GF-D8 (cell line): ENCODE results near the gene RAD9A.

ENCODE experiments used
- DNase-seq: peaks from one replicate; lab custom pipeline; 2025; lab: John Stamatoyannopoulos, UW

The RAD9A gene

DNA sequence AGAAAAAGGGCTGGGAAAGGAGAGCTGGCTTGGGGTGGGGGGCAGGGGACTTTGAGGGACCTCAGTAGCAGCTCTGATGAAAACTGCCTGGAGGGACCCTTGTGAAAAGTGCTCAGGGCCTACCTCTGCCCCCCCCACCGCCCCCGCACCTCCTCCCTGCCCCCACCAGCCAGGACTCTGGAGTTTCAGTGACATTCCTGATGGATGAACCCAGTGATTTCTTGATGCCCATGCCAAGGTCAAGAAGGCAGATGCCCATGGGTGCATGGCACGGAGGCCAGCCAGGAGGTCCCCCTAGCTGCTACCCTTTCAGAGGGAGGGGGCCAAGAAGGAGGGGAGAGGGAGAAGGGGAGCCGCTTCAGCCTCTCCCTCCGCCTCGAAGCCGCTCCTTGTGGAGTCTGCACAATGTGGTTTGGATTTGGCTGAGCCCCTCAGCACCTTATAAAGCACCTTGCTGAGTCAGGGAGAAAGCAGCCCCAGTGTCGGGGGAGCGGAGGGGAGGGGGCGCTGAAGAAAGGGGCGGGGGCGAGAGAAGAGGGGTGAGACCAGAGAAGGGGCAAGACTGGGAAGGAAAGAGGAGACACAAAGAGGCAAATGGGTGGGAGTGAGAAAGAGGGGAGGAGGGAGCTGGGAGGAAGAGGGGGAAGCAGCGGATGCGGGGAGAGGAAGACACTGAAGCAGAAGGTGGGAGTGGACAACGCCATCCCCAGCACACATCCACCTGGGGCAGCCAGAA lies 16.3 kb upstream of the RAD9A start:
- DNase-seq = no peak

DNA sequence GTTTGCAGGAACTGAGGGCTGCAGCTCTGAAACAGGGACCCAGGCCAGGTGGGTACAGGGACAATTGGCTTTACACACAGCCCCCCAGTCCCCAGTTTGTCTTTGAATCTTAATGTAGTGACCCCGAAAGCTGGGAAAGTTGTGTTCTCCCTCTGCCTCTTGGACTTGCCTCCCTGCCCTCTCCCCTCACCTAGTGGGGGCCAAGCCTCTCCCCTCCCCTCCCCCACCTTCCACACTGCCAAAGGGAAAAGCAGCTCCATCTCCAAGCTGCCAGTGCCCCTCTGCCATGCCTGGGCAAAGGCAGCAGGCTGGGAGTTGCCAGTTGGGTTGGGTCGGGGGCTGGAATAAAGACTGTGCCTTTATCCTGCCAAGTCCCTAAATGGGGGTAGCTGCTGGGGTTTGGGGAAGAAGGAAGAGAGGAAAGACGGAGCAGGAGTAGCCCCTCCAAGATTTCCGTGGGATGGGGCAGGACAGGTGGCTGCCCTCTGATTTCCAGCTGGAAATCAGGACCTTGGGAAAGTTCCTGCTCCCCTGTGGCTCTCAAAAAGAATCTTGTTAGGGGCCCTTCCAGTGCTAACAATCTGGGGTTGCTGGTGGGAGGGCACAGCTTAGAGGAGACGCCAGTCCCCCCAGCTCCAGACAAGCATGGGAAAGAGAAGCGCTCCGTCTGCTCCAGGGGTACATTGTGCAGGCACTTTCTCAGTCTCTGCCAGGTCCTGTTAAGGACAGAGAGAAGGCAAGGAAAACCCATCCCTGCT lies 15.5 kb upstream of the RAD9A start:
- DNase-seq = no peak

DNA sequence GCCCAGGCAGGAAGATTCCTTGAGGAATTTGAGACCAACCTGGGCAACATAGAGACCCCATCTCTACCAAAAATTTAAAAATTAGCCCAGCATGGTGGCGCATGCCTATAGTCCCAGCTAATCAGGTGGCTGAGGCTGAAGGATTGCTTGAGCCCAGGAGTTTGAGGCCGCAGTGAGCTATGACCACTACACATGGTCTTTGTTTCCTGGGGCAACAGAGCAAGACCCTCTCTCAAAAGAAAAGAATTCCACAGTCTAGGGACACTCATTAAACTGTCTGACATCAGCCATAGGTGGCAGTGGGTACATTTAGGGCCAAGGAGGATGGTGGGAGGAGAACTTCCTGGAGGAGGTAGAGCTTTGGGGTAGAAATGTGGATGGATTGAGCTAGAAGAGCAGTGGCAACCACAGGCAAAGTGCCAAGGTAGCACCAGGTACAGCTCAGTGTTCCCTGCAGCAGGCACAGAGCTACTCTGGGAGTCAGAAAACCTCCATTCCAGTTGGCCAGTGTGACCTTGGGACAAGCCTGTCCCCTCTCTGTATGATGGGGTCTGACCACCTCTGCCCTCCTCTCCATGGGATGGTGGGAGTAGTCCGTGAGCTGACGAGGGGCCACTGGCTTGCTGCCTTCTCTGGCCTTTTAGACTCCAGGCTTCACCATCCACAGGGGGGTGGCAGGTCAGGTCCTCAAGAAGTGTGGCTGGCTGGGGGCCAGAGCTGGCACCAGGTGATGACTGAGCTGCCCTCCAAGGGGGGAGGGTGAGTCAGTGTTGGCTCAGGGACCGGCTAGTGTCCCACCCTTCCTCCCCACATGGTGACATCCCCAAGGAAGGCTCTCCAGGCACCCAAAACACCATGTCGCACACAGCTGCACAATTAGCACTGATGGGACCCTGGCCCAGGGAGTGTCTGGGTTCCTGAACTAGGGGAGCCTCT lies 14.6 kb upstream of the RAD9A start:
- no peak for DNase-seq

DNA sequence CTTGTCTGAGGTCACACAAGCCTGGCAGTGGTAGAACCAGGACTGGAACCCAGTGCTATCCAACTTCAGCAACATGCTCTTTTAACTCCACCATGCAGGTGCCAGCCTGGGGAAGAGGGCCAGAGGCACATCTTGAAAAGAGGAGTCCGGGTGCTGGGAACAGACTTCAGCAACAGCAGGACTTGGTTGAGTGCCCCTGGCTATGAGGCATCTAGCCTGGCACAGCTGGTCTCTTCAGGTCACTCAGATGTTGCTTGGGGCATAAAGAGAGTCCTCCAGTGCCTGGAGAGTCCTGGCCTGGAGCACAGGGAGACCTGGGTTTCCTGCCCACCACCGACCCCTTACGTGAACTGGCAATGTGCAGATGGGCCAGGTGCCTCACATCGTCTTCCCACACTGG lies 13.2 kb upstream of the RAD9A start:
- no peak for DNase-seq

DNA sequence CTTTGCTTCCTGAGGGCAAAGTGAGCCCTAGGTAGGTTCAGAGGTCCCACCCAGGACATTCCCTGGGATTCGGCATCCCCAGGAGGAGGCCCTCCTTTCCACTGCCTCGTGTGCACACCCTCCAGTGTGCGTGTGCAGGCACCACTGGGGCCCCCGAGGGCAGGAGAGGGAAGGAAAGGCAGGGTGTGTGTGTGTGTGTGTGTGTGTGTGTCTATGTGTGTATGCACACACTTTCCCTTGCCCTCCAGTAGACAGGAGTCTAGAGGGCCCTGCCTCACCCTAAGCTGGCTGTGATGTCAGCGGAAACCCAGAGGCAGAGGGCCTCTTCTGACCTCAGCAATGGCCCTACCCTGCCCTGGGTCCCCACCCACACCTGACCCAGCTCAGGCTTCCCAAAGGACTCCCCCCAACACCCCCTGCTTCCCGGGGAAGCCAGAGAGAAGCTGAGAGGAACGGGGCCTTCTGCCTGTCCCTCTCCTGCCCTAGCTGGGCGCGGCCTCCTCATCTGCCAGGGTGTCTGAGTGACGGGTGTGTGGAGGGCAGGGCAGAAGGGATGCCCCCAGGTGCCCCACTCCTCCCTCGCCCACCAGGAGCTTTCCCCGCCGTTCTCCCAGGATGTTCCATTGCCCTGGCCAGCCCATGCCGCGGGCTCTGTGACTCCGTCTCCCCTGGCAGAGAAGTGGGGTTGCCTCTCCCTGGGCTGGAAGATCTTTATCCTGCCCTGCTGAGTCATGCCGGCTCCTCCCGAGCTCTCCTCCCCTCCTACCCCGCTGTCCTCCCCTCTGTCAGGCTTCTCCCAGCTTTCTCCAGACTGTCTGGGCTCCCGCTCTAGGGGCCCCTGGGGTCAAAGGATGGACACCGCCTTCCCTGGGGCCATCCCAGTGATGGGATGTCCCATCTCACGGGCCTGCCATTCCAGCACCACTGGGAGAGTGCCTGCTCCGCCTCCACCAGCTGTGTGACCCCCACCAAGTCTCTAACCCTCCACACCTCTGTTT lies 12.4 kb upstream of the RAD9A start:
- no peak for DNase-seq

DNA sequence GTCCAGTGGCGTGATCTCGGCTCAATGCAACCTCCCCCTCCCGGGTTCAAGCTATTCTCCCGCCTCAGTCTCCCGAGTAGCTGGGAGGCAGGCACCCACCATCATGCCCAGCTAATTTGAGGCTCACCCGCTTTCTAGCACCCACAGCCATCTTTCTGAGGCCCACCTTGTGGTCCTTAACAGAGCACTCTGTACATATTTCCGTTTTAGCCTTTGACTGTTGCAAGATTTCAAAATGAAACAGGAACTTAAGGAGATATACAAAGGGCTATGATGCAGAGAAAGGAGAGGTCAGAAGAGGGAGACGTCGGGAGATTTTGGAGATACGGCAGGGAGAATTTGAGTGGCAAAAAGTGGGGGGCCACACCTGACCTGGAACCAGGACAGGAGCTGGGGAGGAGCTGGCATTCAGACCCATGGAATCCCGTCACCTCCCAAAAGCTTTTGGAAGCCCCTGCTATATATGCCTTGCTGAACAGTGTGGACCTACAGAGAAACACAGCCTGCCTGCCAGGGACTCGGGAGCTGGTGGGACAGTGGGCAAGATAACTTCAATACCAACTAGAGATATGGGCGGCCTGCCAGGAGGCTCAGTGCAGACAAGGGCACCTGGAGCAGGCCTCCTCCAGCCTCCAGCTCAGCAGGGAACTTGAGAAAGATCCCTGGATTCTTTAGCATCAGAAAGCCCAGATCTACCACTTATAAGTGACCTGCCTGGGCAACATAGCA lies 10.4 kb upstream of the RAD9A start:
- DNase-seq = peak; percentile 69

DNA sequence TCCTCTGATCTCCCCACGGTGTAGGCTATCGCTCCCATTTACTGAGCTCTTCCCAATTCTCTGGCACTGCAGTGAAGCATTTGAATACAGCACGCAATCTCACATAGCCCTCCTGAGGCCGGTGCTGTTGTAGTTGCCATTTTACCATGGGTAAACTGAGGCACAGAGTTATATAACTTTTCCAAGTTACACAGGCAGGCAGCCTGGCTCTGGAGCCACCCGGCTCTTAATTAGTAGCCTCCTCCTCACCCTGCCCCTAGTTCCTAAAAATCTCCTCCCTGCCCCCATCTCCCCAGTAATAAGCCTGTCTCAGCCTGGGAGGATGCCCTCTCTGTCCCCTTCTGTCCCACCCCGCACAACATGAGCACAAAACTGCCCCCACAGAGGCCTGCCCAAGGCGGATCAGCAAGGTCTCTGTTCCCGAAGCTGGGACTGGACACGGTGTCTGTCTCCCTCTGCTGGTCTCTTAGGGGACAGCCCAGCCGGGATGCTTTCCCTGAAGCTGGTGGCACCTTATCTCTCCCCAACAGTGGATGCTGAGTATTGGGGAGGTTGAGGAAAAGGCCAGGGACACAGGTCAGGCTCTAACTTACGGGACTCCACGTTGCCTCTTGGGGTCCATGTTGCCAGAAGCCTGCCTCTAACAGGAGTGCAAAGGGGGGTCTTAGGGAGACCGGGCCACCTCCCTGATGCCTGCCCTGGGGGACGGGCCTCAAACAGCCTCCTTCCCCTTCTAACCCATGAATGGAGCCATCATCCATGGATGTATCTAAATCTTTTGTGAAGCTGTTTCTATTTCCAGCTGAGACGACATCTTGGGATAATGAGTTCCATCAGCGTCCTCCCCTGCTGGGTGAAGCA lies 9.3 kb upstream of the RAD9A start:
- peak; percentile 21 for DNase-seq

DNA sequence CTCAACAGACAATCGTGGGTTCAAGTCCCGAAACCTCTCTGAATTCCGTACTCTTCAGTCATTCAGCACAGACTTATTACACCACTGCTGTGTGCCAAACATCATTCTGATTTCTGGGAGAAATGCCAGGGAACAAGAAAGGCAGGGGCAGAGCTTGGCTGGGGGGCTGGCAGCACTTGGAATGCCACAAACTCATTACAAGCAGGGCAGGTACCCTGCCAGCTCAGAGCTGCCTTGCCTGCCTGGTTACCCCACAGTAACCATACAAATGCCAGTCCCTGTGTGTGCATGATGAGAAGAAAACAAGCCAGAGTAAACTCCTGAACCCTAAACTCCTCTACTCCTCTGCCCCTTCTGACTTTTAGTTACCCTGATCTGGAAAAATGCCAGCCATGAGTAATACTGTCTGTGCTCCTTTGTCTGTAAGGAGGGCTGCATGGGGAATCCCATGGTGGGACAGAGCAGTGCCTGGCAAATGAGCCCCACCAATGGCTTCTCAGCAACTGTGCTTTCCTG lies 6.9 kb upstream of the RAD9A start:
- DNase-seq = no peak

DNA sequence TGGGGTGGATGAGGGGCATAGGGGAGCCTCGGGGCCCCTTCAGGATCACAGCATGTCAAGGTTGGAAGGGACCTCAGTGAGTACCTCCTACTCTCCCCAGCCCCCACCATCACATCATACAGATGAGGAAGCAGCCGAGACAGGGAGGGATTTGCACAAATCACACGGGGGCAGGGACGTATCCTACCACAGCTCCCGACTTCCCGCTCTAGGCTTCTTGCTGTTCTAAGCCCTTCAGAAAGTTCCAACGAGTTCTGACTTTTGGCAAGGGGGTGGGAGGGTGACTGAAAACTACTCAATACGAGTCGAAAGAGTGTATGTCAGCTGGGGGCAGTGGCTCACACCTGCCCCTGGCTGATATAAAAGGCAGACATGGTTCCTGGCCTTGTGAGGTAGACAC lies 4.7 kb upstream of the RAD9A start:
- no peak for DNase-seq

DNA sequence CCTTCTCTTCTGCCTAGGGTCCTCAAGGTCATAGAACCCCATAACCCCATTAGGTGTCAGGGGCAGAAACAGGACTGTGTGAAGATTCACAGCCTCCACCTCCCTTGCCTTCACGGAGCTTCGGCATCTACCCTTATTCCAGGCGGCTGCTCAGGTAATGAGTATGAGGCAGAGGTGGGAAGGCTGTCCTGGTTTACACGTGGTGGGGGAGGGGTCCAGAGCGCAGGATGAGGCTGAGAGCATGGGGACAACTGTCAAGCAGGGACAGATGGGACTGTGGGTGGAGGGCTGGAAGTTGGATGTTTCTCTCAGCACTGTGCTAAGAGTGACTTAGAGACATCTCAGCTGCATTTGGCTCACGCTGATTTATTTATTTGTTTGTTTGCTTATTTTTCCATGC lies 4.3 kb upstream of the RAD9A start:
- DNase-seq = no peak

DNA sequence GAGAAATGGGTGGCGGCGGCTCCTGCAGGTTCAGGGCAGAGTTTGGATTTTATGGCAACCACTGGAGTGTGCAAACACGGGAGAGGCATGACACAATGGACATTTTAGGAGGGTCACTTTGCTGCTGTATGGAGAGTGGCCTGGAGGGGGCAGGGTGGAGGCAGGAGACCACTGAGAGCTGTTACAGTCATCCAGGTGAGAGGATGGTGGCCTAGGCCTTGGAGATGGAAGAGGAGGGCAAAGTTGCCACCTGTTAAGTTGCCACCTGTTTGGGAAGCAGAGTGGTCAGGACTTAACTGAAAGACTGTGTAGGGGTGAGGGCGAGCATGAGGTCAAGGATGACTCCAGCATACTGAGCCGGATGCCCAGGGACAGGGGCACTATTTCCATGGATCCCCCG lies 2.3 kb upstream of the RAD9A start:
- no peak for DNase-seq

DNA sequence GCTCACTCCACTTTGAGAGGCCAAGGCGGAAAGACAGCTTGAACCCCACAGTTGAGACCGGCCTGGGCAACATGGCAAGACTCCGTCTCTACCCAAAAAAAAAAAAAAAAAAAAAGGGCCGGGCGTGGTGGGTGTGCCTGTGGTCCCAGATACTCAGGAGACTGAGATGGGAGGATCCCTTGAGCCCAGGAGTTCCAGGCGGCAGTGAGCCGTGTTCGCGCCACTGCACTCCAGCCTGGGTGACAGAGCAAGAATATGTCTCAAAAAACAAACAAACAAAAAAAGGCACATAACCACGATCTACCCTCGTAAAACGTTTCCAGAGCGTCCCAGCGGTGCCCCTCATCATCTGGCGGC lies 861 bp upstream of the RAD9A start:
- no peak for DNase-seq

DNA sequence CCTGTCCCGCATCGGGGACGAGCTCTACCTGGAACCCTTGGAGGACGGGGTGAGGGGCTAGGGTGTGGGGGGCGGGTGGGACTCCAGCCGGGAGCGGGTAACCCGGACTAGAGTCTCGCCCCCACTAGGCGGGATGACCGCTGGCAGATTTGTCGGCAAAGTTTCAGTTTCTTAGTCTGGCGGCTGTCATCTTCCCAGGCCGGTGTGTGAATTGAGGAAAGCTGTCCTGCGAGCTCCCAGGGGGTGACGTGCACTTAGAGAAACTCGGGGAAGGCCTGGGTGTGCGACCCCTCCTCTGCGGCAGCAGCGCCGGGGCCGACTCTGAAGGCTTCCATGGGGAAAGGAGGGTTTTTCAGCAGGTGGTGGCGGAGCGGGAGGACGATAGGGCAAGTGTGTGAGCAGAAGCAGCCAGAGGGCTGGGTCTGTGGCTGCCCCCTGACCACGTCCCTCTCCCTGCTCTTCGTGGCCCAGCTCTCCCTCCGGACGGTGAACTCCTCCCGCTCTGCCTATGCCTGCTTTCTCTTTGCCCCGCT lies 463 bp downstream of the RAD9A start:
- DNase-seq = no peak

DNA sequence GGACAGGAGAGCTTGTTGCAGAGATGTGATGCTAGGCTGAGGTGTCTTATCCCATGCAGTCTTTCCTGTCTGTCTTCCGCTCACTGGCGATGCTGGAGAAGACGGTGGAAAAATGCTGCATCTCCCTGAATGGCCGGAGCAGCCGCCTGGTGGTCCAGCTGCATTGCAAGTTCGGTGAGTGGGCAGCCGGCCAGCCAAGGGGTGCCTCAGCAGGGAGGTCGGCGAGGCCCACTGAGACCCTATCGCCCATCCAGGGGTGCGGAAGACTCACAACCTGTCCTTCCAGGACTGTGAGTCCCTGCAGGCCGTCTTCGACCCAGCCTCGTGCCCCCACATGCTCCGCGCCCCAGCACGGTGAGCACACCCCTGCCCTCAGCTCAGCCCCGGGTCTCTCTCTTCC lies 1.7 kb downstream of the RAD9A start:
- no peak for DNase-seq

DNA sequence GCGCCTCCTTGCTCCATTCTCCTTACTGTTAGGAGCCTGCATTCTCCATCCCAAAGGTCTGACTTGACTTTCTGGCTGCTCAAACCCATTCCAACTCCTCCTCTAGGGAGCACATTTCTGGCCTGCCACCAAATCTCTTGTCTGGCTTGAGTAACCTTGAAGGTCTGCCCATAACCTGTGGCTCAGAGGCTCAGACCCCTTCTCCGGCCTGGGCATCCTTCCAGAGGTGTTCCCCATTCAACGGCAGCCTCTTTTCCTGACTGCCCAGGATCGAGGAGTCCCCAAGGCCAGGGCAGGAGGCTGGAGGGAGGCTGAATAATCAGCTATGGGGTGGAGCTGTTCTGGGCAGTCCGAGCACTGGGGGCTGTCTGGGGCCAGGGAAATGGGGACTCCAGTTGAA lies 2.2 kb downstream of the RAD9A start:
- no peak for DNase-seq

DNA sequence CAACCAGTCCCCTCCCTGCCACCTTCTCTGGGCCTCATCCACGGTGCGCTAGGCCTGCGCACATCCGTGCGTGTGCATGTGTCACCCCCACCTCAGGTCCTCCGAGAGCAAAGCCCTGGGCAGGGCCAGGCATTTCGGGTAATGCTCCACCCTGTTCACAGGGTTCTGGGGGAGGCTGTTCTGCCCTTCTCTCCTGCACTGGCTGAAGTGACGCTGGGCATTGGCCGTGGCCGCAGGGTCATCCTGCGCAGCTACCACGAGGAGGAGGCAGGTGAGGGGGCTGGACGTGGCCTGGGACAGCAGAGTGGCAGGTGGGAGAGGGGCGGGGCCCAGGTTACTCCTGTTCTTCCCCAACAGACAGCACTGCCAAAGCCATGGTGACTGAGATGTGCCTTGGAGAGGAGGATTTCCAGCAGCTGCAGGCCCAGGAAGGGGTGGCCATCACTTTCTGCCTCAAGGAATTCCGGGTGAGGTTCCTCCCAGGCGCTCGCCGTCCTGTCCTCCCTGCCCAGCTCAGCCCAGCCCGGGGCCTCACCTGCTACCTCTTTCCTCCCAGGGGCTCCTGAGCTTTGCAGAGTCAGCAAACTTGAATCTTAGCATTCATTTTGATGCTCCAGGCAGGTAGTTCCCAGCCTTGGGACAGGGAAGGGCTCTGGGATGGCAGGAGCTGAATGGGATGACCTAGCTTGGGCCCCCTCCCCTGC lies 3.9 kb downstream of the RAD9A start:
- DNase-seq = no peak

DNA sequence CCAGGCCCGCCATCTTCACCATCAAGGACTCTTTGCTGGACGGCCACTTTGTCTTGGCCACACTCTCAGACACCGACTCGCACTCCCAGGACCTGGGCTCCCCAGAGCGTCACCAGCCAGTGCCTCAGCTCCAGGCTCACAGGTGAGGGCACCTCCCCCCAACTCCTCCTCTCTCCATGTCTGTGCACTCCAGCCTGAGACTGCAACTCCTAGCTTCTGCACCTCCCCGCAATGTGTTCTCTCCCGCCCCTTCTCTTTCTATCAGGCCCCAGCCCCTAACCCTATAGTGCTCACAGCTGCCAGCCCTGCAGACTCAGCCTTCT lies 4.4 kb downstream of the RAD9A start:
- no peak for DNase-seq

DNA sequence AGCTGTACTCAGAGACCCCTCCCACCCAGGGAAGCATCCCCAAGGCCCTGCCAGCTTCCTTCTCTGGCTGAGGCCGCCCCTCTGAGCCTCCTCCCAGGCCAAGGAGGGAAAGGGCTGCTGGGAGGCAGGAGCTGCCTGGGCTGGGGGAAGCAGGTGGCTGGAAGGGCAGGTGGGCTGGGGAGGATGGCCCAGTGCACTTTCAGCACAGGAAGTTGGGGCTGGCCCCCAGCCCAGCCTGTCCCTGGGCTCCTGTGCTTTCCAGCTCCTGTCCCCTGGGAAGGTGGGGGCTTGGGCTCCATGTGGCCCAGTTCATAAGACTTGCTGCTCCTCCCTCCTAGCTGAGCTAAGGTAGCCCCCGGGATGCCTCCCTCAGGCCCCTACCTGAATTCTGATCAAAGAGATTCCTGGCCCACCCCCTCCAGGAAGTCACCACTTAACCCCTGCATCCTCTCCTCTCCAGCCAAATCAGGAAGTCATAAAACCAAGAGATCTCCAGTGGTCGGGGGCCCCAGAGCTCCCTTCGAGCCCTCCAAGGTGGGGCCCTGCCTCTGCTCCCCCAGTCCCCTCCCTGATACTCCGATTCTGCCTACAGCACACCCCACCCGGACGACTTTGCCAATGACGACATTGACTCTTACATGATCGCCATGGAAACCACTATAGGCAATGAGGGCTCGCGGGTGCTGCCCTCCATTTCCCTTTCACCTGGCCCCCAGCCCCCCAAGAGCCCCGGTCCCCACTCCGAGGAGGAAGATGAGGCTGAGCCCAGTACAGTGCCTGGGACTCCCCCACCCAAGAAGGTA lies 5.0 kb downstream of the RAD9A start:
- DNase-seq = no peak
